Hepatocyte (in vitro differentiated cells): ENCODE measurements around the gene PDLIM4.

Experiments
- EZH2 ChIP-seq: fragments of 200-600 bp; sonication (generic); IDR thresholded peaks from 2 replicates; pipeline ENCODE4 v1.6.1; 2016; ENCODE audit warnings: antibody characterized with exemption, mild to moderate bottlenecking, borderline replicate concordance
- TF ChIP-seq, protein P1 (sequence below): fragments of 200-600 bp; sonication (generic); IDR thresholded peaks from 2 replicates; pipeline ENCODE4 v1.5.1; 2016; ENCODE audit warnings: antibody characterized with exemption, mild to moderate bottlenecking; ENCODE audit not compliant: poor library complexity

GRCh38 chr5:132258102-132259068, 889 bp downstream of the PDLIM4 start:
- TF ChIP-seq, protein P1, sequence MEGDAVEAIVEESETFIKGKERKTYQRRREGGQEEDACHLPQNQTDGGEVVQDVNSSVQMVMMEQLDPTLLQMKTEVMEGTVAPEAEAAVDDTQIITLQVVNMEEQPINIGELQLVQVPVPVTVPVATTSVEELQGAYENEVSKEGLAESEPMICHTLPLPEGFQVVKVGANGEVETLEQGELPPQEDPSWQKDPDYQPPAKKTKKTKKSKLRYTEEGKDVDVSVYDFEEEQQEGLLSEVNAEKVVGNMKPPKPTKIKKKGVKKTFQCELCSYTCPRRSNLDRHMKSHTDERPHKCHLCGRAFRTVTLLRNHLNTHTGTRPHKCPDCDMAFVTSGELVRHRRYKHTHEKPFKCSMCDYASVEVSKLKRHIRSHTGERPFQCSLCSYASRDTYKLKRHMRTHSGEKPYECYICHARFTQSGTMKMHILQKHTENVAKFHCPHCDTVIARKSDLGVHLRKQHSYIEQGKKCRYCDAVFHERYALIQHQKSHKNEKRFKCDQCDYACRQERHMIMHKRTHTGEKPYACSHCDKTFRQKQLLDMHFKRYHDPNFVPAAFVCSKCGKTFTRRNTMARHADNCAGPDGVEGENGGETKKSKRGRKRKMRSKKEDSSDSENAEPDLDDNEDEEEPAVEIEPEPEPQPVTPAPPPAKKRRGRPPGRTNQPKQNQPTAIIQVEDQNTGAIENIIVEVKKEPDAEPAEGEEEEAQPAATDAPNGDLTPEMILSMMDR, result no peak
- no peak for TF ChIP-seq EZH2
